ENCODE results near the gene PSMD8.

DNA sequence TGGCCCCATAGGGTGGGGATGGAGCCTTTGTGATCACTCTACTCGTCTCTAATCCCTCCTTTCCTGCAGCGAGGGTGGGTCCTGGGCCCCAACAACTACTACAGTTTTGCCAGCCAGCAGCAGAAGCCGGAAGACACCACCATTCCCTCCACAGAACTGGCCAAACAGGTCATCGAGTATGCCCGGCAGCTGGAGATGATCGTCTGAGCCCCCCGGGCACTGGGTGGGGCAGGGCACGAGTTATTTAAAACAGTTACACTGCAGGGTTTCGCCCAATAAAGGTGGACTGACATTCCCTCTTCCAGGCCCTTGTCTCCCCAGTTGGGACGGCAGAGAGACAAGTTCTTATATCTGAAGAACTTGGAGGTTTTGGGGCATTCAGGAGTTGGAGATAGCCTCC lies 8.8 kb downstream of the PSMD8 start:
- no peak for TF ChIP-seq POLR2AphosphoS5 (IDR thresholded peaks at IDR 0.05; ENCODE audit: borderline replicate concordance, low read depth, low read length)
- TF ChIP-seq EZH2 (IDR thresholded peaks at IDR 0.05): no peak

Measured in SK-N-MC (cell line).